Gastrocnemius medialis (tissue), 4 donors: ENCODE results near the gene PHACTR1. TPM values are rescaled to one million over a fixed set of nuclear protein-coding genes. Genes with fewer than 3 reads are reported as not detected.

Experiments
- ATAC-seq, 2 donors: fragments of 150-250 bp; one replicate each; pipeline ENCODE4 v1.9.1; 2016
- DNase-seq, 2 donors: peaks; one replicate each; pipeline ENCODE4 v3.0.0-alpha.2; 2019
- H3K27ac ChIP-seq, 4 donors: fragments of 200-600 bp; sonication (generic); 1 replicate in 1 of 4; 2 replicates in 3 of 4; pipeline ENCODE4 v1.5.1; 2016 to 2018; ENCODE audit warnings: mild to moderate bottlenecking in 2 of 4, moderate library complexity in 1 of 4
- H3K27me3 ChIP-seq, 3 donors: fragments of 200-600 bp; sonication (generic) in 2 of 3; 1 replicate in 1 of 3; 2 replicates in 2 of 3; pipeline versions ENCODE4 v1.5.1 to v1.6.0; 2016 to 2019; ENCODE audit warnings: mild to moderate bottlenecking in 1 of 3, moderate library complexity in 1 of 3
- H3K36me3 ChIP-seq, 2 donors: fragments of 200-600 bp; sonication (generic) in 1 of 2; one replicate each; pipeline ENCODE4 v1.5.1; 2017 to 2018
- H3K4me1 ChIP-seq, 2 donors: fragments of 200-600 bp; sonication (generic) in 1 of 2; one replicate each; pipeline ENCODE4 v1.5.1; 2016 to 2017; ENCODE audit warnings: mild to moderate bottlenecking in 2 of 2
- H3K4me3 ChIP-seq, 4 donors: fragments of 200-600 bp; sonication (generic) in 3 of 4; 1 replicate in 1 of 4; 2 replicates in 3 of 4; pipeline ENCODE4 v1.5.1; 2016 to 2019; ENCODE audit warnings: mild to moderate bottlenecking in 2 of 4
- H3K9me3 ChIP-seq, 3 donors: fragments of 200-600 bp; sonication (generic) in 2 of 3; 1 replicate in 1 of 3; 2 replicates in 2 of 3; pipeline ENCODE4 v1.5.1; 2016 to 2019
- CTCF ChIP-seq, 5 experiments: fragments of 450-650 bp in 3 of 5; fragments of 200-600 bp in 2 of 5; sonication (generic) in 2 of 5; IDR thresholded peaks in 4 of 5; conservative IDR thresholded peaks in 1 of 5; 1 replicate in 4 of 5; 2 replicates in 1 of 5; pipeline ENCODE4 v1.5.1; 2016 to 2019; ENCODE audit warnings: antibody characterized with exemption in 5 of 5, mild to moderate bottlenecking in 3 of 5, moderate library complexity in 3 of 5
- POLR2A ChIP-seq, 2 donors: fragments of 450-650 bp; IDR thresholded peaks; one replicate each; pipeline ENCODE4 v1.6.1; 2017; ENCODE audit warnings: antibody characterized with exemption in 2 of 2, mild to moderate bottlenecking in 2 of 2, moderate library complexity in 2 of 2
- in situ Hi-C, 4 donors: fragments of 200-750 bp; cut with MboI; loops; one replicate each; pipeline versions ENCODE4 v1.15.0 to v1.8.0; 2017; ENCODE audit warnings: low sequenced_read_pairs in 4 of 4
- intact Hi-C: fragments of 100-400 bp; cut with DNase I; formaldehyde crosslinking; loops from one replicate; pipeline ENCODE4 v1.15.1; 2023; ENCODE audit warnings: low total_unique reads
- total RNA-seq, 4 donors: library from RNA; depleted of rRNA; stranded (reverse); fragments of >200 nt; gene quantifications; one replicate each; pipeline versions ENCODE4 v1.1.0 to v1.2.3, GENCODE V29; 2016

The PHACTR1 gene
- total RNA-seq, 4 donors from 2014 or later, result 0.07 to 0.82 (median 0.21) TPM

- intact Hi-C loops (no loop called here), in situ Hi-C loops (no loop called here)
- TF ChIP-seq CTCF (IDR thresholded peaks at IDR 0.05 in 4 of 5, conservative IDR thresholded peaks at IDR 0.05 in 1 of 5), result no peak
- no peak for TF ChIP-seq POLR2A (IDR thresholded peaks at IDR 0.05)
- no peak for ATAC-seq
- H3K27me3 ChIP-seq, result no peaks in the 10 kb centered on the region
- H3K36me3 ChIP-seq, result no peaks in the 10 kb centered on the region
- DNase-seq, result no peak
- no peaks in the 10 kb centered on the region for H3K4me1 ChIP-seq
- H3K9me3 ChIP-seq, result no peaks in the 10 kb centered on the region
- no peak overlapping the region for H3K4me3 ChIP-seq
- no peak overlapping the region for H3K27ac ChIP-seq
These were observed 264.2 kb downstream of the PHACTR1 start for GRCh38 chr6:12980741-12981140.

GRCh38 chr6:12984776-12985175 is 268.2 kb downstream of the PHACTR1 start:
- intact Hi-C loops, result no loop called here
- DNase-seq (no peak), ATAC-seq (no peak)
- H3K36me3 ChIP-seq, result no peaks in the 10 kb centered on the region
- in situ Hi-C loops, result no loop called here
- no peak for TF ChIP-seq CTCF (IDR thresholded peaks at IDR 0.05 in 4 of 5, conservative IDR thresholded peaks at IDR 0.05 in 1 of 5)
- TF ChIP-seq POLR2A (IDR thresholded peaks at IDR 0.05), result no peak
- H3K4me1 ChIP-seq, result no peaks in the 10 kb centered on the region
- no peaks in the 10 kb centered on the region for H3K27me3 ChIP-seq
- no peak overlapping the region for H3K4me3 ChIP-seq
- no peaks in the 10 kb centered on the region for H3K9me3 ChIP-seq
- no peak overlapping the region for H3K27ac ChIP-seq

GRCh38 chr6:12987783-12988182 is 271.2 kb downstream of the PHACTR1 start:
- Histone ChIP-seq H3K36me3 (no peaks in the 10 kb centered on the region), H3K4me3 (no peak overlapping the region), H3K27ac (no peak overlapping the region), H3K4me1 (no peaks in the 10 kb centered on the region), H3K9me3 (no peaks in the 10 kb centered on the region), H3K27me3 (no peaks in the 10 kb centered on the region)
- ATAC-seq (no peak), DNase-seq (no peak)
- TF ChIP-seq POLR2A (IDR thresholded peaks at IDR 0.05) (no peak), CTCF (IDR thresholded peaks at IDR 0.05 in 4 of 5, conservative IDR thresholded peaks at IDR 0.05 in 1 of 5) (no peak)
- intact Hi-C loops, result no loop called here
- in situ Hi-C loops, result no loop called here

- intact Hi-C loops (no loop called here), in situ Hi-C loops (no loop called here)
- H3K4me3 ChIP-seq, result no peak overlapping the region
- no peak for DNase-seq
- H3K36me3 ChIP-seq, result no peaks in the 10 kb centered on the region
- H3K27me3 ChIP-seq, result no peaks in the 10 kb centered on the region
- TF ChIP-seq POLR2A (IDR thresholded peaks at IDR 0.05) (no peak), CTCF (IDR thresholded peaks at IDR 0.05 in 4 of 5, conservative IDR thresholded peaks at IDR 0.05 in 1 of 5) (no peak)
- H3K9me3 ChIP-seq, result no peaks in the 10 kb centered on the region
- no peak for ATAC-seq
- H3K4me1 ChIP-seq, result no peaks in the 10 kb centered on the region
- no peak overlapping the region for H3K27ac ChIP-seq
These were observed 273.6 kb downstream of the PHACTR1 start for GRCh38 chr6:12990162-12990561.

- Histone ChIP-seq H3K4me3 (no peak overlapping the region), H3K27ac (no peak overlapping the region), H3K36me3 (no peaks in the 10 kb centered on the region), H3K27me3 (no peaks in the 10 kb centered on the region), H3K9me3 (no peaks in the 10 kb centered on the region), H3K4me1 (no peaks in the 10 kb centered on the region)
- TF ChIP-seq CTCF (IDR thresholded peaks at IDR 0.05 in 4 of 5, conservative IDR thresholded peaks at IDR 0.05 in 1 of 5), result no peak
- no peak for TF ChIP-seq POLR2A (IDR thresholded peaks at IDR 0.05)
- intact Hi-C loops, result no loop called here
- in situ Hi-C loops, result no loop called here
- ATAC-seq (no peak), DNase-seq (no peak)
These were observed 274.9 kb downstream of the PHACTR1 start for GRCh38 chr6:12991435-12991834.
